IPS-NIHi11 (cell line): ENCODE results near the gene PLA2G4E.
A peak's percentile ranks its signal among the peaks of the same experiment; 100 is the strongest.

Source experiments
- DNase-seq: peaks from one replicate; pipeline ENCODE4 v3.0.0; 2012; ENCODE audit warnings: mixed read lengths, low spot score

The PLA2G4E gene

GRCh38 chr15:41935566-41936020, 85.2 kb downstream of the PLA2G4E start:
- no peak for DNase-seq

- DNase-seq: peak; percentile 48
Observed at GRCh38 chr15:41934843-41935242, 86.0 kb downstream of the PLA2G4E start.

GRCh38 chr15:41933771-41934170, 87.1 kb downstream of the PLA2G4E start:
- no peak for DNase-seq

GRCh38 chr15:41933326-41933725, 87.5 kb downstream of the PLA2G4E start:
- no peak for DNase-seq

- DNase-seq: no peak
Observed at GRCh38 chr15:41932511-41933289, 88.1 kb downstream of the PLA2G4E start.

GRCh38 chr15:41932101-41932500, 88.7 kb downstream of the PLA2G4E start:
- DNase-seq: no peak
